Astrocyte (in vitro differentiated cells and primary cell): ENCODE measurements around the gene TDRD15.

Experiments
- CTCF ChIP-seq: IDR thresholded peaks from 2 replicates; pipeline ENCODE4 v1.5.1; 2011; ENCODE audit warnings: low read depth, mild to moderate bottlenecking, inconsistent platforms, low read length, moderate library complexity; ENCODE audit not compliant: insufficient read depth
- EZH2 ChIP-seq: IDR thresholded peaks from 2 replicates; pipeline ENCODE4 v1.6.1; 2012; ENCODE audit warnings: mild to moderate bottlenecking, low read length, inconsistent platforms; ENCODE audit not compliant: insufficient read depth

DNA sequence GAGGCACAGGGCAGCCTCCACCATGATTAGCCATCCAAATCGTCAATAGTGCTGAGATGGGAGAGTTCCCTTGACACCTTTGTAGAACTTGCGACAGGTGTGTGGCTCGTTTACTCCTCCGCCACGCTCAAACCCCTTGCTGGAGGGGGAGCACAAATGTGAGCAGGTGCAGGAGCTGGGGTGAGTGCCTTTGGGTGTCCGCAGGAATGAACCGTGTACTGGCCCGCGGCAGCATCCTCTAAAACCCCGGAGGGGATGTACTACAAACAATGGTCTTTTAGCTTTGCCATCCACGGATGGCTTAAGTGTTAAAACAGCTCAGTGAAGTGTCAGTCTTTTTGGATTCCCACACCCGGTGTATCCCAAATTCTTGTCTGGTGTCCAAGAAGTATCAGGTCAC lies 21.4 kb upstream of the TDRD15 start:
- TF ChIP-seq CTCF (no peak), EZH2 (no peak)
